Endothelial cell (in vitro differentiated cells): ENCODE data around the gene CDH3. TPM values are rescaled to one million over a fixed set of nuclear protein-coding genes. Genes with fewer than 3 reads are reported as not detected.

Source experiments
- DNase-seq: peaks from one replicate; pipeline ENCODE4 v3.0.0; 2021; ENCODE audit warnings: low spot score
- H3K27ac Mint-ChIP-seq: one replicate; pipeline ENCODE4 v1.8.0; 2021; ENCODE audit warnings: mixed read lengths, inconsistent platforms; ENCODE audit not compliant: unreplicated experiment
- H3K27me3 Mint-ChIP-seq: one replicate; pipeline ENCODE4 v1.8.0; 2021; ENCODE audit warnings: mild to moderate bottlenecking, moderate library complexity, mixed read lengths, inconsistent platforms; ENCODE audit not compliant: unreplicated experiment
- H3K36me3 Mint-ChIP-seq: one replicate; pipeline ENCODE4 v1.8.0; 2021; ENCODE audit warnings: mild to moderate bottlenecking, low read depth, mixed read lengths, inconsistent platforms; ENCODE audit not compliant: unreplicated experiment
- H3K4me1 Mint-ChIP-seq: one replicate; pipeline ENCODE4 v1.8.0; 2021; ENCODE audit warnings: mild to moderate bottlenecking, mixed read lengths, inconsistent platforms; ENCODE audit not compliant: unreplicated experiment
- H3K4me3 Mint-ChIP-seq: one replicate; pipeline ENCODE4 v1.8.0; 2021; ENCODE audit warnings: mild to moderate bottlenecking, mixed read lengths, inconsistent platforms; ENCODE audit not compliant: unreplicated experiment
- H3K9me3 Mint-ChIP-seq: one replicate; pipeline ENCODE4 v1.8.0; 2021; ENCODE audit warnings: mixed read lengths, inconsistent platforms; ENCODE audit not compliant: unreplicated experiment
- total RNA-seq: library from RNA; stranded (reverse); fragmentation: NEBNext Ultra II Directional; extraction: Animal tissue kit (Norgen Biotek cat#: 25700); gene quantifications from one replicate; pipeline ENCODE4 v1.2.1, GENCODE V29; 2021; ENCODE audit not compliant: unreplicated experiment
- TF ChIP-seq, protein P1 (sequence below): fragments of 200-600 bp; sonication (generic); IDR thresholded peaks from one replicate; pipeline ENCODE4 v1.5.0; 2021; ENCODE audit warnings: antibody characterized with exemption; ENCODE audit not compliant: unreplicated experiment

Gene CDH3
- total RNA-seq, 1 donor from 2014 or later, result 3.2 TPM

DNA sequence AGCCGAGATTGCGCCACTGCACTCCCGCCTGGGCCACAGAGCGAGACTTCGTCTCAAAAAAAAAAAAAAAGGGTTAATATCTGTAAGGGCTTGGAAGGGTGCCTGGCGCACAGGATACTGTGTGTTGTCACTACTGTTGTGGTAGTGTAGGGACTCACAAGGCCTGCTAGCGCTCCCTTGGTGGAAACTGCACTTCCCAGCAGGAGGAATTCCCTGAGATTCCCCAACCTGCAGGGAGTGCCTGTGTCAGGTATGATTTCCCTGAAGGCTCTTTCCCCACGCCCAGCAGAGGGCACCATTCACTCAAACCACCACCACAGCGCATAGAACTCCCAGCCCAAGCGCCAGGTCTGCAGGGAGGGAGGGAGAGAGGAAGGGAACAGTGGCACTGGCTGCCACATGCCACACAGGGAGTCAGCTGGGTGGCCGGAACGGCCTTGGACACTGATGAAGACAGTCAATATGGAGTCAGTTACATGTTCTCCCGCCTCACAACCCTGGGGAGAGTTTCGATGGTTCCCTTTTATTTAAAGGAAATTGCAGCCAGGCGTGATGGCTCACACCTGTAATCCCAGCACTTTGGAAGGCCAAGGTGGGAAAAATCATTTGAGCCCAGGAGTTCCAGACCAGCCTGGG is 59.2 kb downstream of the CDH3 start:
- H3K4me1 Mint-ChIP-seq, result no peaks in the 10 kb centered on the region
- H3K36me3 Mint-ChIP-seq, result no peaks in the 10 kb centered on the region
- peak; percentile 79 for DNase-seq
- TF ChIP-seq, protein P1, sequence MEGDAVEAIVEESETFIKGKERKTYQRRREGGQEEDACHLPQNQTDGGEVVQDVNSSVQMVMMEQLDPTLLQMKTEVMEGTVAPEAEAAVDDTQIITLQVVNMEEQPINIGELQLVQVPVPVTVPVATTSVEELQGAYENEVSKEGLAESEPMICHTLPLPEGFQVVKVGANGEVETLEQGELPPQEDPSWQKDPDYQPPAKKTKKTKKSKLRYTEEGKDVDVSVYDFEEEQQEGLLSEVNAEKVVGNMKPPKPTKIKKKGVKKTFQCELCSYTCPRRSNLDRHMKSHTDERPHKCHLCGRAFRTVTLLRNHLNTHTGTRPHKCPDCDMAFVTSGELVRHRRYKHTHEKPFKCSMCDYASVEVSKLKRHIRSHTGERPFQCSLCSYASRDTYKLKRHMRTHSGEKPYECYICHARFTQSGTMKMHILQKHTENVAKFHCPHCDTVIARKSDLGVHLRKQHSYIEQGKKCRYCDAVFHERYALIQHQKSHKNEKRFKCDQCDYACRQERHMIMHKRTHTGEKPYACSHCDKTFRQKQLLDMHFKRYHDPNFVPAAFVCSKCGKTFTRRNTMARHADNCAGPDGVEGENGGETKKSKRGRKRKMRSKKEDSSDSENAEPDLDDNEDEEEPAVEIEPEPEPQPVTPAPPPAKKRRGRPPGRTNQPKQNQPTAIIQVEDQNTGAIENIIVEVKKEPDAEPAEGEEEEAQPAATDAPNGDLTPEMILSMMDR, result peak; percentile 76
- no peak overlapping the region for H3K4me3 Mint-ChIP-seq
- H3K27ac Mint-ChIP-seq, result no peak overlapping the region
- H3K27me3 Mint-ChIP-seq, result peaks cover 2% of the 10 kb centered on the region
- H3K9me3 Mint-ChIP-seq, result no peaks in the 10 kb centered on the region

DNA sequence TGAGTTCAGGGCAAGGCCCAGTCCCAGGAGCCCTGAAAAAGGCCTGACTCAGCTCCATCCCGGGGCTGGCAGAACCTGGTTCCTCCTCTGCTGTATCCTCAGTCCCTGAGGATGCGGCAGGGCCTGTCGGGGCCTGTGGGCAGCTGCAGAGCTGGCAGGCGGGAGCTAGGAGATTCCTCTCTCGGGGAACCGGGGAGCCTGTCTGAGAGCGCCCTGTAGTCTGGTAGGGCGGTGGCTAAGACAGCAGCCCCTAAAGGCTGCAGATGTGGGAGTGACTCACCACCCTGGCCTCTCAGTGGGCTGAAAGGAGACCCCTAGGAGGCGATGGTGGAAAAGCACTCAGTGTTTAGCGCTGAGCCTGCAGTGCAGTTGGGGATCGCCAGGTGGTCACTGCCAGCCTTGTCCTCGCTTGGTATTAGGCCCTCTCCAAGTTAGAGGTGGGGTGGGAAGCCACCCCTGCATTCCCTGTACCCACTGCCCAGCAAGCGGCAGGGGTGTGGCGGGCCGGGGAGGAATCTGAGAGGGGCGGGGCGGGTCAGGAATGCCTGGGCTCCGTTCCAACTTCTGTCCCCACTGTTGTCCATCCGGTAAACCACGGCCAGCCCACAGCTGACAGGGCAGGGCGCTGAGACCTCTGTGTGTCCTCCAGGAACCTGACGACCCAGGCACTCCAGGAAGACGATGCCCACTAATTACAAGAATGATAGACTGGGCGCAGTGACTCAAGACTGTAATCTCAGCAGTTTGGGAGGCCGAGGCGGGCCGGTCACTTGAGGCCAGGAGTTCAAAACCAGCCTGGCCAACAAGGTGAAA is 62.4 kb downstream of the CDH3 start:
- H3K36me3 Mint-ChIP-seq, result no peaks in the 10 kb centered on the region
- H3K27ac Mint-ChIP-seq, result no peak overlapping the region
- TF ChIP-seq, protein P1, result no peak
- H3K9me3 Mint-ChIP-seq, result no peaks in the 10 kb centered on the region
- peaks cover 7% of the 10 kb centered on the region for H3K4me1 Mint-ChIP-seq
- peak; percentile 6 for DNase-seq
- H3K4me3 Mint-ChIP-seq, result no peak overlapping the region
- peaks cover 8% of the 10 kb centered on the region for H3K27me3 Mint-ChIP-seq

DNA sequence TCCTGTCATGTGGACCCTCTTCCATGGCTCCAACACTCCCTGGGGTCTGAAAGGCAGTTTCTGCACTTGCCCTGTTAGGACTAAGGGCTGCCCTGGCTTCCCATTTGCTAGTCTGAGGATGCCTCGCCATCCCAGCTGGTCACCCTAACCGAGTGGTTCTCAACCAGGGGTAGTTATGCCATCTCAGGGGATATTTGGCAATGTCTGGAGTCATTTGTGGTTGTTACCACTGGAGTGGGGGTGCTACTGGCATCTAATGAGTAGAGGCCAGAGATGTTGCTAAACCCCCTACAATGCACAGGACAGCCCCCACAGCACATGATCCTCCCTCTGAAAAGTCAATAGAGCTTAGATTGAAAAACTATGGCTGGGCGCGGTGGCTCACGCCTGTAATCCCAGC is 65.1 kb downstream of the CDH3 start:
- Mint-ChIP-seq H3K4me1 (peaks cover 7% of the 10 kb centered on the region), H3K4me3 (no peak overlapping the region), H3K9me3 (no peaks in the 10 kb centered on the region), H3K27ac (no peak overlapping the region), H3K27me3 (peaks cover 11% of the 10 kb centered on the region), H3K36me3 (no peaks in the 10 kb centered on the region)
- TF ChIP-seq, protein P1, result no peak
- DNase-seq, result no peak

DNA sequence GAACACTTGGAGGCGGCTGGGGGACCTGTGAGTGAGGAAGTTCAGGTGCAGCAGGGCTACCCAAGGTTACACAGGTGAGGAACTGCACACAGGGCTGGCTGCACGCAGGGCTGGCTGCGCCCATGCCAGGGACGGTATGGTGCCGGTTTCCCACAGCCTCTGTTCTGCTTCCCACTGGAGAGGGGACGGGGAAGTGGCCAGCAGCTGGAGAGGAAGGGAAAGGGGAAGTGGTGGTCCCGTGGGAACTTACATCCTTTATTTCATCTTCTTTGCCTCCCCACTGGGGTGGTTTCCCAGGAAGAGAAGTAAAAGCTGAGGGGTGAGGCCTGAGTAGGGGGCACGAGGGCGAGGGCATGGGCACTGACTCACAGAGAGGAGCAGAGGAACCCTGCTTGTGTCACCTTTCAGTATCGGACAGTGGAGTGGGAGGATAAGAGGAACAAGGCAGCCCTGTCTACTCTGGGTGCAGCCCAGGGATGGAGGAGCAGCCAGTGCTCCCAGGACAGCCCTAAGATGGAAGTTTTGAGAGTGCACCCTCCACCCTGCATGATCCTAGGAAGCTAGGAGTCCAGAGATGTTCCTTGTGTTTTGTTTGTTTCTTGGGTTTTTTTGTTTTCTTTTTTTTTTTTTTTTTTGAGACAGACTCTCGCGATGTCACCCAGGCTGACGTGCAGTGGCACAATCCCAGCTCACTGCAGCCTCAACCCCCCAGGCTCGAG is 66.5 kb downstream of the CDH3 start:
- DNase-seq, result peak; percentile 16
- Mint-ChIP-seq H3K9me3 (no peaks in the 10 kb centered on the region), H3K36me3 (no peaks in the 10 kb centered on the region), H3K27me3 (peaks cover 11% of the 10 kb centered on the region), H3K4me1 (peaks cover 7% of the 10 kb centered on the region), H3K4me3 (no peak overlapping the region), H3K27ac (no peak overlapping the region)
- TF ChIP-seq, protein P1, result no peak

DNA sequence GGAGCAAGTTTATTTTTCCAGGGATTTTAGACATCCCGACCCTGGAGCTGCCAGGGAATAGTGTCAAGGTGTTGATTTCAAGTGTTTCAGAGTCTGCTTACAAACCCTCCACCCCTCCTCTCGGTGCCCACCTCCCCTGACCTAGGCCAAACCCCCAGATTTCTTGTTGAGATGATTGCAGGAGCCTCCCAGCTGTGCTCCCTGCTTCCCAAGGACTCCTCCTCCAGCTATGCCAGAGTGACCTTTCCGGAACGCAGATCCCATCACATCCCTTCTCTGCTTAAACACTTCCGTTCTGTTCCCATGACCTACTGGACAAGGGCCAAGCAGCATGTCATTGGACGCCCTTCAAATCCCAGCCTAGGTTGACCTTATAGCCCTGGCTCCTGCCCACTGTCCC is 68.3 kb downstream of the CDH3 start:
- Mint-ChIP-seq H3K27me3 (peaks cover 11% of the 10 kb centered on the region), H3K36me3 (no peaks in the 10 kb centered on the region), H3K4me1 (peaks cover 7% of the 10 kb centered on the region), H3K27ac (no peak overlapping the region), H3K4me3 (no peak overlapping the region), H3K9me3 (no peaks in the 10 kb centered on the region)
- DNase-seq, result no peak
- TF ChIP-seq, protein P1, result no peak
